ES-I3 (cell line): ENCODE results near the gene POGZ.
"Not testable (repeated sequence)": the region's sequence is repeated elsewhere in the genome, so short reads cannot be mapped to it uniquely, and the experiment has no call there.

ENCODE experiments used
- H3K36me3 ChIP-seq: 2 replicates; pipeline ENCODE4 v1.6.1; 2013; ENCODE audit warnings: mild to moderate bottlenecking, low read length, control low read depth, moderate library complexity; ENCODE audit not compliant: insufficient read depth
- H3K4me1 ChIP-seq: 2 replicates; pipeline ENCODE4 v1.6.1; 2013; ENCODE audit warnings: mild to moderate bottlenecking, control low read depth, low read length; ENCODE audit not compliant: insufficient read depth
- H3K9ac ChIP-seq: 2 replicates; pipeline ENCODE4 v1.6.1; 2013; ENCODE audit warnings: low read depth, mild to moderate bottlenecking, low read length, moderate library complexity
- H3K9me3 ChIP-seq: 2 replicates; pipeline ENCODE4 v1.6.1; 2013; ENCODE audit warnings: mild to moderate bottlenecking, low read length, moderate library complexity; ENCODE audit not compliant: control insufficient read depth, insufficient read depth

Gene POGZ

GRCh38 chr1:151419819-151420218 lies 39.5 kb downstream of the POGZ start:
- H3K36me3 ChIP-seq: peaks cover 37% of the 10 kb centered on the region
- no peaks in the 10 kb centered on the region for H3K4me1 ChIP-seq
- H3K9me3 ChIP-seq: no peaks in the 10 kb centered on the region
- H3K9ac ChIP-seq: no peak overlapping the region

DNA sequence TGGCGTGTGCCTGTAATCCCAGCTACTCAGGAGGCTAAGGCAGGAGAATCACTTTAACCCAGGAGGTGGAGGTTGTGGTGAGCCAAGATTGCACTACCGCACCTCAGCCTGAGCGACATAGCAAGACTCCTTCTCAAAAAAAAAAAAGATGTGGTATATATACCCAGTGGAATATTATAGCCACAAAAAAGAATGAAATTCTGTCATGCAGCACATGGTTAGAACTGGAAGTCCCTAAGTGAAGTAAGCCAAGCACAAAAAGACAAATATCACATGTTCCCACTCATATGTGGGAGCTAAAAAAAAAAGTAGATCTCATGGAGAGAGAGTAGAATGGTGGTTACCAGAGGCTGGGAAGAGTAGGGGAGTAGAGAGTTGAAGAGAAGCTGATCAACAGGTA lies 41.2 kb downstream of the POGZ start:
- Histone ChIP-seq H3K9ac (no peak overlapping the region), H3K9me3 (no peaks in the 10 kb centered on the region), H3K36me3 (peaks cover 30% of the 10 kb centered on the region), H3K4me1 (no peaks in the 10 kb centered on the region)

DNA sequence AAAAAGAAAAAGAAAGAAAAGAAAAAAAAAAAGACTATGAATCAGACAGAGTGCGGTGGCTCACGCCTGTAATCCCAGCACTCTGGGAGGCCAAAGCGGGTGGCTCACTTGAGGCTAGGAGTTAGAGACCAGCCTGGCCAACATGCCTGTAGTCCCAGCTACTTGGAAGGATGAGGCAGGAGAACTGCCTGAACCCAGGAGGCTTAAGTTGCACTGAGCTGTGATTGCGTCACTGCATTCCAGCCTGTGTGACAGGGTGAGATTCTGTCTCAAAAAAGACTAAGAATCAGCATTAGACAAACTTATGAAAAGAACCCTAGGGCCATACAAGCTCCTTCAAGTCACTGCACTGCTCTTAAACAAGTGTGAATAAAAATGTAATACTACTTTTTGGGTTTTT lies 43.1 kb downstream of the POGZ start:
- Histone ChIP-seq H3K9ac (no peak overlapping the region), H3K36me3 (peaks cover 34% of the 10 kb centered on the region), H3K4me1 (no peaks in the 10 kb centered on the region), H3K9me3 (no peaks in the 10 kb centered on the region)

- Histone ChIP-seq H3K9ac (no peak overlapping the region), H3K9me3 (no peaks in the 10 kb centered on the region), H3K4me1 (no peaks in the 10 kb centered on the region), H3K36me3 (peaks cover 40% of the 10 kb centered on the region)
These were observed 47.4 kb downstream of the POGZ start for GRCh38 chr1:151411884-151412283.

- H3K4me1 ChIP-seq: no peaks in the 10 kb centered on the region
- peaks cover 38% of the 10 kb centered on the region for H3K36me3 ChIP-seq
- H3K9ac ChIP-seq: no peak overlapping the region
- H3K9me3 ChIP-seq: no peaks in the 10 kb centered on the region
These were observed 50.4 kb downstream of the POGZ start for GRCh38 chr1:151408891-151409290.

DNA sequence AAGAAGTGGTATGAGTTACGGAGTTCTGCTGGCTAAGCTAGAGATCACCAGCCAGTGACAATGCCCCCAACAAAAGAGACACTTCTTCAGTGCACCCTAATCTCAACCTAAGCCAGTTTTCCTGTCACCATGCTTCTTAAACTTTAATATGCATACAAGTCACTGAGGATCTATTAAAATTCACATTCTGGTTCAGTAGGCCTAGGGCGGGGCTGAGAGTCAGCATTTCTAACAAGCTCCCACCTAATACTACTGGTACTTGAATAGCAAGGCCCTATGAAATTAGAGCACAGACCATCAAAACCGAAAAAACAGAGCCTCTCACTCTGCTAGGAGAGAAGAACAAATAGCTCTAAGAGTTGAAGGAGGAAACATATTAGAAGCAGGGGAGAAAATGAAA lies 52.0 kb downstream of the POGZ start:
- Histone ChIP-seq H3K9me3 (no peaks in the 10 kb centered on the region), H3K4me1 (no peaks in the 10 kb centered on the region), H3K9ac (no peak overlapping the region), H3K36me3 (peaks cover 35% of the 10 kb centered on the region)

- Histone ChIP-seq H3K9me3 (no peaks in the 10 kb centered on the region), H3K9ac (no peak overlapping the region), H3K4me1 (no peaks in the 10 kb centered on the region), H3K36me3 (peaks cover 27% of the 10 kb centered on the region)
These were observed 53.1 kb downstream of the POGZ start for GRCh38 chr1:151406176-151406575.

DNA sequence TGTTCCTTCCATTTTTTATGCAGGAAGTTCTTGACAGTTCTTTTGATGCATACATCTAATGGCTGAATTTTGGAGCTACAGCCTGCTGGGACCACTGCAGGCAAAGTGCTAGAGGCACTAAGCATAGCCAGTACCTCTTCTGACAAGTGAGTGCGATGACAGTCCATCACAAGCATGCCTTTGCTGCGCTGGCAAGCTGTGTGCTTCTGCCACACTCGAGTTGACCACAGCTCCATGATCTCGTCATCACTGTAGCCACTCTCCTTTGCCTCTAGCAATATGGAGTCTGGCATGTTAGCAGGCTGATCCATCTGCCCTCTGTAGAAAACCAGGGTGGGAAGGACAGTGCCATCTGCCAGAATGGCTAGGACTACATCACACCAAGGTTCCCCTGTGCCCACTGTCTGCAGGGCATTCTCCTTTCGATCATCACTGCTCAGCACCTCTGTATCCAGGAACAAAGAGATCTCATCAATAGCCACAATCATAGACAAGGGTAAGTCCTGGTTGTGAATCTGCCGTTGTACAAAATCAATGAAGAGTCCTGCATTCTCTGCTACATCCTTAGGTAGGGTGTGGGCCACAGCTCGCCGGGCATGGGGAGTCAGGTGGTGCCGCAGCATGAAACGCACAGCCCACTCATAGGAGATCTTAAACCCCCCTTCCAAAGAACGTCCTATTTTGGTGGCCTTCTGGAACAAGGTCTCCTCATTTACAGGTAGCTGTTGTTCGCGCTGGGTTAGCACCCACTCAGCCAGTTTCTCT lies 53.9 kb downstream of the POGZ start:
- H3K4me1 ChIP-seq: no peaks in the 10 kb centered on the region
- peaks cover 19% of the 10 kb centered on the region for H3K36me3 ChIP-seq
- no peak overlapping the region for H3K9ac ChIP-seq
- no peaks in the 10 kb centered on the region for H3K9me3 ChIP-seq

DNA sequence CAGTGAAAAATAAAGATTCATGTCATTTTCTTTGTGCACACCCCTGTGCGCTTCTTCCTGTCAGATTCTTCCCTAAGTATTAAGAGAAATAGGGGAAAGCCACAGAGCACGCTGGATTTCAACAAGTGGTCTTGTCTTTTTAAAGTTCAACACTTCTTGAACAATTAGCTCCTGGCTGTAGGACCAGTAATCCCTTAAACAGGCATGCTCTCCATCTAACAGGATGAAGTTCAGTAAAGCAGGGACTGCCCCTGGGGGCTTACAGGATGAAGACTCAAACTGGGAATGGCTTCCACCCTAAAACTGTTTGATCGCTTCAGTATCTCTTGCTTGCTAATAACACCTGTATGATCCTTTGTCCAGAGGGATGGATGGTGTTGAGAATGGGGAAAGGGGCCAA lies 55.7 kb downstream of the POGZ start:
- Histone ChIP-seq H3K4me1 (no peaks in the 10 kb centered on the region), H3K36me3 (peaks cover 16% of the 10 kb centered on the region), H3K9me3 (no peaks in the 10 kb centered on the region), H3K9ac (no peak overlapping the region)

DNA sequence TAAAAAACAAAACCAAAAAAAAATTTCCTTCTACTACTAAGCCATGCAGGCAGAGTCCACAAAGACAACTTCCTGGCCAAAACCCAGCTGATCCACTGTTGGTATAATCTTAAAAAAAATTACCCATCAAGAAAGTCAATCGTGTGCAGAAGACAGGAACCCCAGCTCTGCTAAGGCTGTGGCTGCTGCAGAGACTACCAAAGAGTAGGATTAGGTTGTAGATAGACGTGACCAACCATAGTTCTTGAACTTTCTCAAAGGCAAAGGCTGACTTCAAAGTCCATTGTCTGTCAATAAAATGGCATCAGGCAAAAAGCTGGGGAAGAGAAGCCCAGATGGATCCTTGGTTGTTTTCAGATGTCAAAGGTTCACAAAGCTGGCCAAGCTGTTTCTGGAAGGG lies 56.5 kb downstream of the POGZ start:
- no peak overlapping the region for H3K9ac ChIP-seq
- H3K36me3 ChIP-seq: peaks cover 16% of the 10 kb centered on the region
- H3K4me1 ChIP-seq: no peaks in the 10 kb centered on the region
- no peaks in the 10 kb centered on the region for H3K9me3 ChIP-seq

- H3K4me1 ChIP-seq: no peaks in the 10 kb centered on the region
- peaks cover 16% of the 10 kb centered on the region for H3K36me3 ChIP-seq
- H3K9me3 ChIP-seq: no peaks in the 10 kb centered on the region
- H3K9ac ChIP-seq: no peak overlapping the region
These were observed 57.4 kb downstream of the POGZ start for GRCh38 chr1:151401860-151402259.

DNA sequence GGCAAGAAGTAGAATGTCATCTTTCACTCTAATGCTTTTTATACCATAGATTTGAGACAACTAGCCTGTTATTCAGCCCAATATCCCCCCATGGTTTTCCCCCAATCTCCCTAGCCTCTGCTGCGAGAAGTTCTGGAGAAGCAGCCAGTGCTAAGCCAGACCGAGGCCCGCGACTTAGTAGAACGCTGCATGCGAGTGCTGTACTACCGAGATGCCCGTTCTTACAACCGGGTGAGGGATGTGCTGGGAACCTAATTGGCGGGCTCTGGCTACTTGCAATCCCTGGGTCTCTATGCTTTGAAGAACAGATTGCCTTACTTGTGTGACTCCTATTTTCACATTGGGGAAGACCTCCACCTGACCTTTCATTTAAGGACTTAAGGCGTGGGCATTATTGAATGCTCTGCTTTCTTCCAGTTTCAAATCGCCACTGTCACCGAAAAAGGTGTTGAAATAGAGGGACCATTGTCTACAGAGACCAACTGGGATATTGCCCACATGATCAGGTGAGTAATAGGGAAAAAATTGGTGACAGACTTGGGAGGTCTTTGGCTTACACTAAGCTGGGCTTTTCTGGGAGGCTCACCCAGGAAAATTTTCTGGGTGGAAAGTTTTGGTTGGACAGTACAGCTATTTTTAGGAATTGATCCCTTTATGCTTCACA lies 58.0 kb downstream of the POGZ start:
- Histone ChIP-seq H3K9me3 (no peaks in the 10 kb centered on the region), H3K9ac (no peak overlapping the region), H3K36me3 (peaks cover 10% of the 10 kb centered on the region), H3K4me1 (no peaks in the 10 kb centered on the region)

- no peaks in the 10 kb centered on the region for H3K4me1 ChIP-seq
- no peaks in the 10 kb centered on the region for H3K9me3 ChIP-seq
- H3K36me3 ChIP-seq: no peaks in the 10 kb centered on the region; the same call in 1 of the 2 replicates
- peak within 1 kb of the TSS; percentile 85 for H3K9ac ChIP-seq
These were observed 59.7 kb downstream of the POGZ start, which contains the start of gene PSMB4 for GRCh38 chr1:151399324-151400171. Gene PSMB4 (plus strand): TSS chr1:151399573. CDS start chr1:151399588, 15 bp downstream.

DNA sequence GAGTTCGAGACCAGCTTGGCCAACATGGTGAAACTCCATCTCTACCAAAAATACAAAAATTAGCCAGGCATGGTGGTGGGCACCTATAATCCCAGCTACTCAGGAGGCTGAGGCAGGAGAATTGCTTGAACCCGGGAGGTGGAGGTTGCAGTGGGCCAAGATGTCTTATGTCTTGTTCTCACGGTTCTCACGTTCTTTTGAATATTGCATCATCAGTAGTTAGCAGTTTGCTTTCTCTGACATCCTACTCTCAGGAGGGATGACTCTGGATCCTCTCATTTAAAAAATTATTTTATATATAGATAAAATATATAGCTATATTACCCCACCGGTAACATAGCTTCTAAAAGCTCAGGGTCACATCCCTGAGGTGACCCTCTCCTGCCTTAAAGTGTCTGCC lies 63.0 kb downstream of the POGZ start:
- not testable (repeated sequence) for H3K9me3 ChIP-seq, H3K4me1 ChIP-seq, H3K36me3 ChIP-seq, H3K9ac ChIP-seq
